Neural progenitor cell (in vitro differentiated cells): Measurements from ENCODE around the gene SRSF4. TPM values are rescaled to one million over a fixed set of nuclear protein-coding genes. Genes with fewer than 3 reads are reported as not detected.
"Not testable (repeated sequence)": the region's sequence is repeated elsewhere in the genome, so short reads cannot be mapped to it uniquely, and the experiment has no call there.

Source experiments
- DNase-seq: peaks from one replicate; pipeline ENCODE4 v3.0.0-alpha.2; 2016; ENCODE audit warnings: low spot score
- H2AFZ ChIP-seq: fragments of 200-600 bp; sonication (generic); replicated peaks from 2 replicates; pipeline ENCODE4 v1.6.1; 2016; ENCODE audit warnings: antibody characterized with exemption
- H3F3A ChIP-seq: fragments of 200-600 bp; sonication (generic); 2 replicates; pipeline ENCODE4 v1.6.1; 2016; ENCODE audit warnings: antibody characterized with exemption, low read depth
- H3K27ac ChIP-seq: fragments of 200-600 bp; sonication (generic); 2 replicates; pipeline ENCODE4 v1.5.1; 2016; ENCODE audit warnings: mild to moderate bottlenecking
- H3K27me3 ChIP-seq: fragments of 200-600 bp; sonication (generic); 2 replicates; pipeline ENCODE4 v1.6.1; 2016; ENCODE audit warnings: mild to moderate bottlenecking, moderate library complexity
- H3K36me3 ChIP-seq: fragments of 200-600 bp; sonication (generic); 2 replicates; pipeline ENCODE4 v1.5.1; 2016
- H3K4me1 ChIP-seq: fragments of 200-600 bp; sonication (generic); 2 replicates; pipeline ENCODE4 v1.6.1; 2016; ENCODE audit warnings: mixed run types
- H3K4me2 ChIP-seq: fragments of 200-600 bp; sonication (generic); 2 replicates; pipeline ENCODE4 v1.6.1; 2016
- H3K4me3 ChIP-seq: fragments of 200-600 bp; sonication (generic); 2 replicates; pipeline ENCODE4 v1.5.1; 2016
- H3K79me2 ChIP-seq: fragments of 200-600 bp; sonication (generic); 2 replicates; pipeline ENCODE4 v1.6.1; 2016; ENCODE audit warnings: low read depth
- H3K9ac ChIP-seq: fragments of 200-600 bp; sonication (generic); 2 replicates; pipeline ENCODE4 v1.6.1; 2016
- H3K9me3 ChIP-seq: fragments of 200-600 bp; sonication (generic); 2 replicates; pipeline ENCODE4 v1.5.1; 2016; ENCODE audit warnings: low read depth
- H4K20me1 ChIP-seq: fragments of 200-600 bp; sonication (generic); 2 replicates; pipeline ENCODE4 v1.6.1; 2016; ENCODE audit warnings: low read depth
- H3K27ac Mint-ChIP-seq: 3 replicates; pipeline ENCODE4 v1.8.0; 2021; ENCODE audit warnings: mixed read lengths
- H3K27me3 Mint-ChIP-seq: 2 replicates; pipeline ENCODE4 v1.8.0; 2022; ENCODE audit warnings: low read depth, mild to moderate bottlenecking, inconsistent platforms, moderate library complexity, mixed read lengths; ENCODE audit not compliant: insufficient read depth
- H3K36me3 Mint-ChIP-seq: 3 replicates; pipeline ENCODE4 v1.8.0; 2021; ENCODE audit warnings: mixed read lengths
- H3K4me1 Mint-ChIP-seq: 3 replicates; pipeline ENCODE4 v1.8.0; 2021; ENCODE audit warnings: mixed read lengths
- H3K4me3 Mint-ChIP-seq: 3 replicates; pipeline ENCODE4 v1.8.0; 2021; ENCODE audit warnings: mild to moderate bottlenecking, moderate library complexity, mixed read lengths
- H3K9me3 Mint-ChIP-seq: 3 replicates; pipeline ENCODE4 v1.8.0; 2020; ENCODE audit warnings: mixed read lengths
- CTCF ChIP-seq: fragments of 200-600 bp; sonication (generic); IDR thresholded peaks from 2 replicates; pipeline ENCODE4 v1.5.1; 2017; ENCODE audit warnings: antibody characterized with exemption, mild to moderate bottlenecking
- EZH2 ChIP-seq: fragments of 200-600 bp; sonication (generic); IDR thresholded peaks from 2 replicates; pipeline ENCODE4 v1.6.1; 2017; ENCODE audit warnings: antibody characterized with exemption, mild to moderate bottlenecking, moderate library complexity
- EZH2phosphoT487 ChIP-seq: fragments of 200-600 bp; sonication (generic); IDR thresholded peaks from 2 replicates; pipeline ENCODE4 v1.6.1; 2017; ENCODE audit warnings: antibody characterized with exemption
- total RNA-seq: library from RNA; depleted of rRNA; stranded (reverse); fragments of >200 nt; gene quantifications from 2 replicates; pipeline ENCODE4 v1.2.3, GENCODE V29; 2015; ENCODE audit warnings: low replicate concordance

The SRSF4 gene
- total RNA-seq, 1 donor from 2014 or later, result 73.2 TPM

GRCh38 chr1:29112705-29113412 lies 68.8 kb downstream of the SRSF4 start:
- Histone ChIP-seq H3K4me2 (no peak overlapping the region), H2AFZ (no peak overlapping the region), H3K27me3 (no peaks in the 10 kb centered on the region), H3K4me3 (no peak overlapping the region), H3F3A (no peaks in the 10 kb centered on the region), H3K27ac (no peak overlapping the region), H3K36me3 (no peaks in the 10 kb centered on the region), H3K79me2 (no peaks in the 10 kb centered on the region), H4K20me1 (no peaks in the 10 kb centered on the region), H3K9me3 (no peaks in the 10 kb centered on the region), H3K9ac (no peak overlapping the region), H3K4me1 (no peaks in the 10 kb centered on the region)
- H3K4me3 Mint-ChIP-seq, result no peak overlapping the region
- H3K27me3 Mint-ChIP-seq, result no peaks in the 10 kb centered on the region
- H3K36me3 Mint-ChIP-seq, result peaks cover 17% of the 10 kb centered on the region
- H3K27ac Mint-ChIP-seq, result no peak overlapping the region
- no peak for DNase-seq
- no peak for TF ChIP-seq EZH2phosphoT487
- no peaks in the 10 kb centered on the region for H3K4me1 Mint-ChIP-seq
- H3K9me3 Mint-ChIP-seq, result no peaks in the 10 kb centered on the region

GRCh38 chr1:29108041-29108440 lies 73.7 kb downstream of the SRSF4 start:
- not testable (repeated sequence) for H4K20me1 ChIP-seq, H3K4me1 ChIP-seq, H3K36me3 ChIP-seq, H3K79me2 ChIP-seq, H3F3A ChIP-seq, H3K4me1 Mint-ChIP-seq, H3K4me3 ChIP-seq, H3K27ac ChIP-seq, H2AFZ ChIP-seq, H3K27me3 ChIP-seq, H3K4me3 Mint-ChIP-seq, H3K9me3 Mint-ChIP-seq, H3K27me3 Mint-ChIP-seq, H3K9ac ChIP-seq, H3K27ac Mint-ChIP-seq, H3K4me2 ChIP-seq, DNase-seq, H3K9me3 ChIP-seq
- peaks cover 11% of the 10 kb centered on the region for H3K36me3 Mint-ChIP-seq

GRCh38 chr1:29105822-29106221 lies 75.9 kb downstream of the SRSF4 start:
- Mint-ChIP-seq H3K9me3 (no peaks in the 10 kb centered on the region), H3K27me3 (no peaks in the 10 kb centered on the region), H3K27ac (no peak overlapping the region), H3K4me1 (no peaks in the 10 kb centered on the region), H3K4me3 (no peak overlapping the region), H3K36me3 (peaks cover 15% of the 10 kb centered on the region)
- no peaks in the 10 kb centered on the region for H3K79me2 ChIP-seq
- no peak overlapping the region for H3K4me3 ChIP-seq
- H3K4me2 ChIP-seq, result no peak overlapping the region
- H3K9ac ChIP-seq, result no peak overlapping the region
- no peaks in the 10 kb centered on the region for H3K4me1 ChIP-seq
- H3F3A ChIP-seq, result no peaks in the 10 kb centered on the region
- no peak for TF ChIP-seq CTCF
- no peak for TF ChIP-seq EZH2phosphoT487
- TF ChIP-seq EZH2, result no peak
- H2AFZ ChIP-seq, result no peak overlapping the region
- no peaks in the 10 kb centered on the region for H3K27me3 ChIP-seq
- no peaks in the 10 kb centered on the region for H3K36me3 ChIP-seq
- no peak overlapping the region for H3K27ac ChIP-seq
- H4K20me1 ChIP-seq, result no peaks in the 10 kb centered on the region
- H3K9me3 ChIP-seq, result no peaks in the 10 kb centered on the region
- no peak for DNase-seq

- Histone ChIP-seq H2AFZ (no peak overlapping the region), H4K20me1 (peaks cover 11% of the 10 kb centered on the region), H3K9me3 (no peaks in the 10 kb centered on the region), H3K4me2 (no peak overlapping the region), H3K79me2 (no peaks in the 10 kb centered on the region), H3K36me3 (peaks cover 7% of the 10 kb centered on the region), H3F3A (peaks cover 18% of the 10 kb centered on the region), H3K4me3 (no peak overlapping the region), H3K4me1 (peaks cover 17% of the 10 kb centered on the region), H3K9ac (no peak overlapping the region), H3K27ac (no peak overlapping the region), H3K27me3 (no peaks in the 10 kb centered on the region)
- Mint-ChIP-seq H3K36me3 (peaks cover 21% of the 10 kb centered on the region), H3K27ac (no peak overlapping the region), H3K4me3 (no peak overlapping the region), H3K9me3 (no peaks in the 10 kb centered on the region), H3K4me1 (peaks cover 18% of the 10 kb centered on the region), H3K27me3 (no peaks in the 10 kb centered on the region)
- DNase-seq, result no peak
- no peak for TF ChIP-seq CTCF
- no peak for TF ChIP-seq EZH2phosphoT487
- no peak for TF ChIP-seq EZH2
Measured at GRCh38 chr1:29100487-29100886, 81.2 kb downstream of the SRSF4 start.
